DMS 273 (cell line): ENCODE measurements around the gene NSD1.
"Not testable (repeated sequence)": the region's sequence is repeated elsewhere in the genome, so short reads cannot be mapped to it uniquely, and the experiment has no call there.

Experiments
- DNase-seq: peaks from one replicate; lab custom pipeline; 2025; ENCODE audit not compliant: unreplicated experiment; lab: John Stamatoyannopoulos, UW

The NSD1 gene

GRCh38 chr5:177177847-177178437, 44.4 kb downstream of the NSD1 start:
- DNase-seq: not testable (repeated sequence)

- DNase-seq: no peak
These were observed 45.2 kb downstream of the NSD1 start for GRCh38 chr5:177178733-177179304.

GRCh38 chr5:177179431-177179830, 45.9 kb downstream of the NSD1 start:
- DNase-seq: no peak

- no peak for DNase-seq
These were observed 49.6 kb downstream of the NSD1 start for GRCh38 chr5:177183142-177183541.

- DNase-seq: no peak
These were observed 50.3 kb downstream of the NSD1 start for GRCh38 chr5:177183766-177184360.

GRCh38 chr5:177185993-177186392, 52.4 kb downstream of the NSD1 start:
- DNase-seq: no peak

- DNase-seq: no peak
These were observed 53.1 kb downstream of the NSD1 start for GRCh38 chr5:177186645-177187044.

GRCh38 chr5:177188775-177189174, 55.2 kb downstream of the NSD1 start:
- no peak for DNase-seq

- no peak for DNase-seq
These were observed 55.8 kb downstream of the NSD1 start for GRCh38 chr5:177189416-177189815.

- no peak for DNase-seq
These were observed 56.4 kb downstream of the NSD1 start for GRCh38 chr5:177189965-177190364.

GRCh38 chr5:177194268-177194667, 60.7 kb downstream of the NSD1 start:
- DNase-seq: no peak

GRCh38 chr5:177195307-177195952, 61.9 kb downstream of the NSD1 start:
- no peak for DNase-seq

GRCh38 chr5:177198738-177199137, 65.2 kb downstream of the NSD1 start:
- DNase-seq: no peak

GRCh38 chr5:177204281-177204680, 70.7 kb downstream of the NSD1 start:
- no peak for DNase-seq

- DNase-seq: no peak
These were observed 76.0 kb downstream of the NSD1 start for GRCh38 chr5:177209610-177210009.

- DNase-seq: no peak
These were observed 78.7 kb downstream of the NSD1 start for GRCh38 chr5:177212242-177212641.

- no peak for DNase-seq
These were observed 87.0 kb downstream of the NSD1 start for GRCh38 chr5:177220576-177220975.

GRCh38 chr5:177222269-177222668, 88.7 kb downstream of the NSD1 start:
- no peak for DNase-seq

GRCh38 chr5:177225798-177226197, 92.2 kb downstream of the NSD1 start:
- DNase-seq: no peak

- no peak for DNase-seq
These were observed 93.3 kb downstream of the NSD1 start for GRCh38 chr5:177226860-177227259.

- DNase-seq: no peak
These were observed 95.2 kb downstream of the NSD1 start for GRCh38 chr5:177228751-177229150.

GRCh38 chr5:177230660-177231059, 97.1 kb downstream of the NSD1 start:
- no peak for DNase-seq
